ENCODE measurements around the gene UPK3A. TPM values are rescaled to one million over a fixed set of nuclear protein-coding genes. Genes with fewer than 3 reads are reported as not detected.

Gene UPK3A
- polyA plus RNA-seq, 1 of the 3 experiments (the other 2 are of a cell fraction) = not detected

DNA sequence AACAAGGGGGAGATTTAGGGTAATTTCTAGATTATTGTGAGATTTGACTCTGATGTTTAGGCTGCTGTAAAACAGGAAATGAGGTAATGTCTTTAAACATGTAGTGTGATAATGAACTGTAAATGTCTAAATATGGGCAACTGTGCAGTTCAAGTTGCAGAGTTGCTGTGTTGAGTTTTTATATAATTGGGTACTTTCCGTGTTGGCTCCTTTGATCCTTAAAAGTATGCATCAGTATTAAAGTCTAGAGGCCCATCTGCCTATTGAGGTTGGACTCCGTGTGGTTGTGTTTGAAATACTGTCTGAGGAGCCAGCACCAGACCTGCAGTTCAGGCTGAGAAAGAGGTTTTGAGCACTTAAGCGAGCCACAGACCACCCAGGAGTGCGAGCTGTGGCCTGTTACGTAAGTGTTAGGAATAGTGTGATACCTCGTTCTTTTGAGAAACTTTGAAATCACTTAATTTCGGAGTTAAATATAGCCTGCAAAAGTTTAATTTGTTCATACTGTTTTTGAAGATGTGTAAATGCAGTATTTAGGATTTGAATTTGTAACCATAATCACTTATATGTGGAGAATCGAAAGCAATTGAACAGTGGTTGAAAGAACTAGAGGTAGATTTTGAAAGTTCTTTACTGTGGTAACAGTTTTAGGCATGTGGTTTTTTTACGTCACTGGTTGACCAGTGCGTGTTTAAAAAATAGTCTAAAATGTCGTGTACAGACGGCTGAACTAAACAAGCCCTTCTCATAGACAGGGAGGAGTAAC lies 34.0 kb downstream of the UPK3A start:
- DNase-seq = no peak
- peak overlapping the region; percentile 28; the same call in 1 of the 2 replicates for H3K4me2 ChIP-seq
- H3K27ac ChIP-seq (ENCODE audit: low read depth in 2 of 2, low read length in 1 of 2) = peak overlapping the region; percentile 70 to 84
- WGBS (ENCODE audit: low lambda C conversion rate) = 86% methylated on average over 12 of the region's 12 CpGs
- peak overlapping the region in 1 of 2 experiments; percentile 10; a peak in 1 of 4 replicates for H3K4me3 ChIP-seq (ENCODE audit: low read depth in 2 of 2, low read length in 1 of 2)
- POLR2A ChIA-PET = no interaction called here
- TF ChIP-seq SMC3 (IDR thresholded peaks at IDR 0.05; ENCODE audit: low read depth, low read length) = no peak
- TF ChIP-seq USF2 (IDR thresholded peaks at IDR 0.05; ENCODE audit: borderline replicate concordance, low read depth, low read length) = no peak
- TF ChIP-seq FOXJ3 (CRISPR knock-in tag; IDR thresholded peaks at IDR 0.05) = no peak
- no peak for TF ChIP-seq POLR2AphosphoS5 (IDR thresholded peaks at IDR 0.05; ENCODE audit: low read depth, low read length)
- no peak for TF ChIP-seq RXRA (IDR thresholded peaks at IDR 0.05; ENCODE audit: borderline replicate concordance, low read depth)
- no peak for TF ChIP-seq GABPA (IDR thresholded peaks at IDR 0.05; ENCODE audit: low read depth)
- TF ChIP-seq FOXM1 (IDR thresholded peaks at IDR 0.05; ENCODE audit: low read depth) = no peak
- TF ChIP-seq TCF12 (IDR thresholded peaks at IDR 0.05) = no peak
- TF ChIP-seq FOSL2 (IDR thresholded peaks at IDR 0.05; ENCODE audit: borderline replicate concordance, low read depth) = no peak
- TF ChIP-seq EP300 (IDR thresholded peaks at IDR 0.05; ENCODE audit: borderline replicate concordance in 1 of 2, low read depth in 1 of 2, low read length in 1 of 2) = no peak
- TF ChIP-seq, protein P1, sequence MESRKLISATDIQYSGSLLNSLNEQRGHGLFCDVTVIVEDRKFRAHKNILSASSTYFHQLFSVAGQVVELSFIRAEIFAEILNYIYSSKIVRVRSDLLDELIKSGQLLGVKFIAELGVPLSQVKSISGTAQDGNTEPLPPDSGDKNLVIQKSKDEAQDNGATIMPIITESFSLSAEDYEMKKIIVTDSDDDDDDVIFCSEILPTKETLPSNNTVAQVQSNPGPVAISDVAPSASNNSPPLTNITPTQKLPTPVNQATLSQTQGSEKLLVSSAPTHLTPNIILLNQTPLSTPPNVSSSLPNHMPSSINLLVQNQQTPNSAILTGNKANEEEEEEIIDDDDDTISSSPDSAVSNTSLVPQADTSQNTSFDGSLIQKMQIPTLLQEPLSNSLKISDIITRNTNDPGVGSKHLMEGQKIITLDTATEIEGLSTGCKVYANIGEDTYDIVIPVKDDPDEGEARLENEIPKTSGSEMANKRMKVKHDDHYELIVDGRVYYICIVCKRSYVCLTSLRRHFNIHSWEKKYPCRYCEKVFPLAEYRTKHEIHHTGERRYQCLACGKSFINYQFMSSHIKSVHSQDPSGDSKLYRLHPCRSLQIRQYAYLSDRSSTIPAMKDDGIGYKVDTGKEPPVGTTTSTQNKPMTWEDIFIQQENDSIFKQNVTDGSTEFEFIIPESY (IDR thresholded peaks at IDR 0.05; ENCODE audit: borderline replicate concordance, low read depth) = no peak
- TF ChIP-seq EZH2phosphoT487 (IDR thresholded peaks at IDR 0.05; ENCODE audit: borderline replicate concordance, low read depth) = no peak
- no peak for TF ChIP-seq MEF2A (IDR thresholded peaks at IDR 0.05; ENCODE audit: borderline replicate concordance, low read depth)
- no peak for TF ChIP-seq TEAD4 (IDR thresholded peaks at IDR 0.05; ENCODE audit: borderline replicate concordance, insufficient read depth)
- CTCF ChIA-PET = interaction anchor here (0.6 to 1.9 kb wide), 10 partner anchors 8 to 350 kb away, joined by 3 to 8 read pairs (median 4); no protein-coding TSS in a partner anchor
- no peak overlapping the region; the same call in 1 of the 2 replicates for H3K9ac ChIP-seq
- H3K27me3 ChIP-seq (ENCODE audit: insufficient read depth) = no peaks in the 10 kb centered on the region
- H3F3A ChIP-seq (replicated peaks; ENCODE audit: insufficient read depth) = peaks cover 6% of the 10 kb centered on the region
- peaks cover 6 to 13% of the 10 kb centered on the region in 2 experiments for H3K36me3 ChIP-seq (replicated peaks in 1 of 2; ENCODE audit: control insufficient read depth in 1 of 2, insufficient read depth in 2 of 2, low read length in 1 of 2)
- peaks cover 16 to 56% of the 10 kb centered on the region in 2 experiments for H3K4me1 ChIP-seq (ENCODE audit: control insufficient read depth in 1 of 2, insufficient read depth in 2 of 2, low read depth in 1 of 2, low read length in 1 of 2)
- H3K9me2 ChIP-seq = no peaks in the 10 kb centered on the region
- no peaks in the 10 kb centered on the region for H4K20me1 ChIP-seq (ENCODE audit: insufficient read depth)
- H3K79me2 ChIP-seq (ENCODE audit: insufficient read depth) = peaks cover 56% of the 10 kb centered on the region
- peak overlapping the region; percentile 27; the same call in 1 of the 2 replicates for H2AFZ ChIP-seq (ENCODE audit: low read depth)
- no peaks in the 10 kb centered on the region for H3K9me3 ChIP-seq

Data from SK-N-SH (cell line).